ENCODE data around the gene RFWD3.

DNA sequence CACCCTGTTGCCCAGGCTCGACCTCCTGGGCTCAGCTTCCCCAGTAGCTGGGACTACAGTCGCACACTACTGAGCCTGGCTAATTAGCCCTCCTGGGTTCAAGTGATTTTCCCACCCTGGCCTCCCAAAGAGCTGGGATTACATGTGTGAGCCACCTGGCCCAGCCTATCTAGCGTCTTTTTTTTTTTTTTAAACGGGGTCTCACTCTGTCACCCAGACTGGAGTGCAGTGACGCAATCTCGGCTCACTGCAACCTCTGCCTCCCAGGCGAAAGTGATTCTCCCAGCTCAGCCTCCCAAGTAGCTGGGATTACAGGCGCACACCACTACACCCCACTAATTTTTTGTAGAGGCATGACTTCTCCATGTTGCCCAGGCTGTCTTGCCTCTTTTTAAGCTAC is 93.1 kb downstream of the RFWD3 start:
- TF ChIP-seq, protein P1, sequence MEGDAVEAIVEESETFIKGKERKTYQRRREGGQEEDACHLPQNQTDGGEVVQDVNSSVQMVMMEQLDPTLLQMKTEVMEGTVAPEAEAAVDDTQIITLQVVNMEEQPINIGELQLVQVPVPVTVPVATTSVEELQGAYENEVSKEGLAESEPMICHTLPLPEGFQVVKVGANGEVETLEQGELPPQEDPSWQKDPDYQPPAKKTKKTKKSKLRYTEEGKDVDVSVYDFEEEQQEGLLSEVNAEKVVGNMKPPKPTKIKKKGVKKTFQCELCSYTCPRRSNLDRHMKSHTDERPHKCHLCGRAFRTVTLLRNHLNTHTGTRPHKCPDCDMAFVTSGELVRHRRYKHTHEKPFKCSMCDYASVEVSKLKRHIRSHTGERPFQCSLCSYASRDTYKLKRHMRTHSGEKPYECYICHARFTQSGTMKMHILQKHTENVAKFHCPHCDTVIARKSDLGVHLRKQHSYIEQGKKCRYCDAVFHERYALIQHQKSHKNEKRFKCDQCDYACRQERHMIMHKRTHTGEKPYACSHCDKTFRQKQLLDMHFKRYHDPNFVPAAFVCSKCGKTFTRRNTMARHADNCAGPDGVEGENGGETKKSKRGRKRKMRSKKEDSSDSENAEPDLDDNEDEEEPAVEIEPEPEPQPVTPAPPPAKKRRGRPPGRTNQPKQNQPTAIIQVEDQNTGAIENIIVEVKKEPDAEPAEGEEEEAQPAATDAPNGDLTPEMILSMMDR (IDR thresholded peaks at IDR 0.05), result no peak
- no peak for TF ChIP-seq POLR2A (IDR thresholded peaks at IDR 0.05)

Measured in testis (tissue), 2 donors.